ENCODE results near the gene APOB. TPM values are rescaled to one million over a fixed set of nuclear protein-coding genes. Genes with fewer than 3 reads are reported as not detected.

APOB gene
- total RNA-seq, 1 experiment from 2014 or later = 234 TPM

DNA sequence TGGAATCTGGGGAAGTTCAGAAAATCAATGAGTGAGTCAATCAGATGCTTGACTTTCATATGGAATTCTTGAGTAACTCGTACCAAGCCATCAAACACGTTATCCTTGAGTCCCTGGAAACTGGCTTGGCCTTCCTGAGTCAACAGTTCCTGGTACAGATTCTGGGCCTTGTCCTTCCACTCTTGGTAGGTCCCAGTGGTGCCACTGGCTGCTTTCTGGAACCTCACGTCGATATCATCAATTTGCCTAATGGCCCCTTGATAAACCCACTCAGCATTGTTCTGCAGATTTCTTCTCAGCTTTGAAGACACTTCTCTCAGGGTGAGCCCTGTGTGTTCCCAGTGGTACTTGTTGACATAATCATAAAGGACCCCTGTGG lies 41.1 kb downstream of the APOB start:
- Histone ChIP-seq H3K36me3 (ENCODE audit: control insufficient read depth, insufficient read depth, low read length) (peaks cover 5% of the 10 kb centered on the region), H3K9me3 (peaks cover 6% of the 10 kb centered on the region; the same call in 1 of the 2 replicates), H3K4me3 (ENCODE audit: low read depth, low read length) (no peak overlapping the region), H3K4me1 (no peaks in the 10 kb centered on the region), H3K27me3 (replicated peaks; ENCODE audit: control insufficient read depth, insufficient read depth, low read length) (no peaks in the 10 kb centered on the region)
- ChIA-PET POLR2A (no interaction called here), CTCF (no interaction called here)
- H3K27ac Mint-ChIP-seq (ENCODE audit: unreplicated experiment) = no peak overlapping the region
- H3K9me3 Mint-ChIP-seq (ENCODE audit: unreplicated experiment) = peaks cover 26% of the 10 kb centered on the region
- H3K36me3 Mint-ChIP-seq (ENCODE audit: insufficient read depth, unreplicated experiment) = peaks cover 62% of the 10 kb centered on the region
- DNase-seq = no peak
- no peaks in the 10 kb centered on the region for H3K27me3 Mint-ChIP-seq (ENCODE audit: insufficient read depth, unreplicated experiment)
- no peak overlapping the region for H3K4me3 Mint-ChIP-seq (ENCODE audit: unreplicated experiment)
- TF ChIP-seq, protein P1, sequence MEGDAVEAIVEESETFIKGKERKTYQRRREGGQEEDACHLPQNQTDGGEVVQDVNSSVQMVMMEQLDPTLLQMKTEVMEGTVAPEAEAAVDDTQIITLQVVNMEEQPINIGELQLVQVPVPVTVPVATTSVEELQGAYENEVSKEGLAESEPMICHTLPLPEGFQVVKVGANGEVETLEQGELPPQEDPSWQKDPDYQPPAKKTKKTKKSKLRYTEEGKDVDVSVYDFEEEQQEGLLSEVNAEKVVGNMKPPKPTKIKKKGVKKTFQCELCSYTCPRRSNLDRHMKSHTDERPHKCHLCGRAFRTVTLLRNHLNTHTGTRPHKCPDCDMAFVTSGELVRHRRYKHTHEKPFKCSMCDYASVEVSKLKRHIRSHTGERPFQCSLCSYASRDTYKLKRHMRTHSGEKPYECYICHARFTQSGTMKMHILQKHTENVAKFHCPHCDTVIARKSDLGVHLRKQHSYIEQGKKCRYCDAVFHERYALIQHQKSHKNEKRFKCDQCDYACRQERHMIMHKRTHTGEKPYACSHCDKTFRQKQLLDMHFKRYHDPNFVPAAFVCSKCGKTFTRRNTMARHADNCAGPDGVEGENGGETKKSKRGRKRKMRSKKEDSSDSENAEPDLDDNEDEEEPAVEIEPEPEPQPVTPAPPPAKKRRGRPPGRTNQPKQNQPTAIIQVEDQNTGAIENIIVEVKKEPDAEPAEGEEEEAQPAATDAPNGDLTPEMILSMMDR (IDR thresholded peaks at IDR 0.05; ENCODE audit: insufficient read depth in 1 of 2, low read depth in 1 of 2, low read length in 1 of 2, severe bottlenecking in 1 of 2, unreplicated experiment in 1 of 2) = no peak
- no peaks in the 10 kb centered on the region for H3K4me1 Mint-ChIP-seq (ENCODE audit: low read depth, unreplicated experiment)
- intact Hi-C loops (cut with micrococcal nuclease; ENCODE audit: unreplicated experiment) = no loop called here
- BruUV-seq (replicated peaks) = no TSS peak

DNA sequence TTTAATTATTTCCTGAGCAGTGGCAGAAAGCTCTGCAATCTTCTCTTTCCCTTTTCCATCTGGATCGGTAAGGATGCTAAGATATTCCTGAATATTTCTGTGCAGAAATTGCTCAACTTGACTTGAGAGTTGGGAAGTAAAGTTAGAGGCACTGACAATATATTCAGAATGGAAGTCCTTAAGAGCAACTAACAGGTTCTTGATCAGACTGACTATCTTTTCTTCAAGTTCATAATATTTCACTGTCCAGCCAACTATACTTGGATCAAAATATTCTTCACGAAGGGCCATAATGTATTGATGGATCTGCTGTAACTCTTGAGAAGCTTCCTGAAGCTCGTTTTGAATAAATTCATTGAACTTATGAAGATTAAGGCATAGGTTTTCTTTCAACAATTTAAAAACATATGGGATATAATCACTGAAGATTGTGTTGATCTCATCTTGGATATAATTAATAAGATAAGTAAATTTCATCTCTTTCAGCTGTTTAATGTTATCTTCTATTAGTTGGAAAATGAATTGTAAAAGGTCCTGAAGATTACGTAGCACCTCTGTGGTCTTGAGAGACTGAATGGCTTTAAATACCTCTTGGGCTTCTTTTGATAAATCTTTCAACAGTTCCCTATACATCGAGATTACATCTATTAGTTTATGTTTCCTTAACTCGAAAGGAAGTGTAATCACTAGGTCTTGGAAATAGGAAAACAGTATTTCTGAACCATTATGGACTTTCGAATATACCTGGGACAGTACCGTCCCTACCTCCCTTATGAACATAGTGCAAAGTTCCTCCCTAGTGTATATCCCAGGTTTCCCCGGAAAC lies 41.7 kb downstream of the APOB start:
- Mint-ChIP-seq H3K9me3 (ENCODE audit: unreplicated experiment) (peaks cover 26% of the 10 kb centered on the region), H3K36me3 (ENCODE audit: insufficient read depth, unreplicated experiment) (peaks cover 58% of the 10 kb centered on the region), H3K27me3 (ENCODE audit: insufficient read depth, unreplicated experiment) (no peaks in the 10 kb centered on the region), H3K27ac (ENCODE audit: unreplicated experiment) (no peak overlapping the region), H3K4me3 (ENCODE audit: unreplicated experiment) (no peak overlapping the region), H3K4me1 (ENCODE audit: low read depth, unreplicated experiment) (no peaks in the 10 kb centered on the region)
- Histone ChIP-seq H3K27me3 (replicated peaks; ENCODE audit: control insufficient read depth, insufficient read depth, low read length) (no peaks in the 10 kb centered on the region), H3K4me1 (no peaks in the 10 kb centered on the region), H3K4me3 (ENCODE audit: low read depth, low read length) (no peak overlapping the region), H3K9me3 (peaks cover 6% of the 10 kb centered on the region; the same call in 1 of the 2 replicates), H3K36me3 (ENCODE audit: control insufficient read depth, insufficient read depth, low read length) (peaks cover 5% of the 10 kb centered on the region)
- ChIA-PET POLR2A (no interaction called here), CTCF (no interaction called here)
- intact Hi-C loops (cut with micrococcal nuclease; ENCODE audit: unreplicated experiment) = no loop called here
- TF ChIP-seq, protein P1 (IDR thresholded peaks at IDR 0.05; ENCODE audit: insufficient read depth in 1 of 2, low read depth in 1 of 2, low read length in 1 of 2, severe bottlenecking in 1 of 2, unreplicated experiment in 1 of 2) = no peak
- no peak for DNase-seq
- BruUV-seq (replicated peaks) = no TSS peak

DNA sequence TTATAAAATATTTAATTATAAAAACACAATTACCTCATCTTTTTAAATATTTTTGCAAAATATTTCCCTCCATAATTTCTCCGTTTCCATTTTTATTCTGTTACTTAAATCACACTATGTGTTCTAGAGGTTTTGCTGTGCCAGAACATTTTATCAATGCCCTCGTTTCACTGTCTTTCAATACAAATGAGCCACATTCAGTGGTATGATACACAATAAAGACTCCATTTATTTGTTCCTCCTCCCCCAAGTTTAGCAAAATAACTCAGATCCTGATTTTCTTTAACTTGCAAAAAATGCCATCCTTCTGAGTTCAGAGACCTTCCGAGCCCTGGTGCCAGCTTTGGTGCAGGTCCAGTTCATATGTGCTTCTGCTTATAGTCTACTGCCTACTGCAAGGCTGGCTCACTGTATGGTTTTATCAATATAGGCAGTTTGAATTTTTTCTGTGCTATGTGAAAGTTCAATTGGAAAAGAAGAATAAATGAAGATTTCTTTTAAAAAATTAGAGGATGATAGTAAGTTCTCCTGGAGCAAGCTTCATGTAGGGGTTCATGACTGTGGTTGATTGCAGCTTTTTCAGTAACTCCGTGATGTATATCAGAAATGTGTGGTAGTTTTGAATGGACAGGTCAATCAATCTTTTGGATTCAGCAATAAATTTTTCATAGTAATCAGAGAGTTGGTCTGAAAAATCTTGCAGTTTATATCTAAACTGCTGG lies 42.5 kb downstream of the APOB start:
- Mint-ChIP-seq H3K27ac (ENCODE audit: unreplicated experiment) (peak overlapping the region; percentile 7), H3K27me3 (ENCODE audit: insufficient read depth, unreplicated experiment) (no peaks in the 10 kb centered on the region), H3K36me3 (ENCODE audit: insufficient read depth, unreplicated experiment) (peaks cover 50% of the 10 kb centered on the region), H3K4me1 (ENCODE audit: low read depth, unreplicated experiment) (no peaks in the 10 kb centered on the region), H3K9me3 (ENCODE audit: unreplicated experiment) (peaks cover 26% of the 10 kb centered on the region), H3K4me3 (ENCODE audit: unreplicated experiment) (no peak overlapping the region)
- ChIA-PET POLR2A (no interaction called here), CTCF (no interaction called here)
- peaks cover 5% of the 10 kb centered on the region for H3K36me3 ChIP-seq (ENCODE audit: control insufficient read depth, insufficient read depth, low read length)
- DNase-seq = no peak
- peaks cover 6% of the 10 kb centered on the region; the same call in 1 of the 2 replicates for H3K9me3 ChIP-seq
- intact Hi-C loops (cut with micrococcal nuclease; ENCODE audit: unreplicated experiment) = no loop called here
- no peaks in the 10 kb centered on the region for H3K27me3 ChIP-seq (replicated peaks; ENCODE audit: control insufficient read depth, insufficient read depth, low read length)
- TF ChIP-seq, protein P1 (IDR thresholded peaks at IDR 0.05; ENCODE audit: insufficient read depth in 1 of 2, low read depth in 1 of 2, low read length in 1 of 2, severe bottlenecking in 1 of 2, unreplicated experiment in 1 of 2) = no peak
- H3K4me3 ChIP-seq (ENCODE audit: low read depth, low read length) = no peak overlapping the region
- BruUV-seq (replicated peaks) = TSS peak; percentile 15
- H3K4me1 ChIP-seq = no peaks in the 10 kb centered on the region

All from Caco-2 (cell line).